ENCODE results near the gene TMEM132E.

Gene TMEM132E

GRCh38 chr17:34628879-34629278, 49.5 kb downstream of the TMEM132E start:
- ChIA-PET POLR2A (no interaction called here), CTCF (interaction anchor here (0.8 to 2.9 kb wide), 2 partner anchors 9 to 86 kb away, joined by 4 to 21 read pairs; no protein-coding TSS in a partner anchor)
- no peak overlapping the region for H3K4me3 ChIP-seq (ENCODE audit: low read depth, low read length)
- no peak for TF ChIP-seq ZNF223 (tag by site-specific recombination; IDR thresholded peaks at IDR 0.05)
- TF ChIP-seq ZSCAN23 (tag by site-specific recombination; IDR thresholded peaks at IDR 0.05), result no peak
- no peak for TF ChIP-seq AEBP2 (tag by site-specific recombination; IDR thresholded peaks at IDR 0.05; ENCODE audit: borderline replicate concordance)
- TF ChIP-seq OSR2 (tag by site-specific recombination; IDR thresholded peaks at IDR 0.05), result no peak
- TF ChIP-seq ZNF366 (tag by site-specific recombination; conservative IDR thresholded peaks at IDR 0.05), result no peak
- no peak for TF ChIP-seq ZBTB44 (tag by site-specific recombination; IDR thresholded peaks at IDR 0.05)
- TF ChIP-seq MEIS1 (CRISPR knock-in tag; IDR thresholded peaks at IDR 0.05; ENCODE audit: borderline replicate concordance), result no peak
- no peak for TF ChIP-seq ZNF629 (tag by site-specific recombination; IDR thresholded peaks at IDR 0.05)
- TF ChIP-seq ATF2 (tag by site-specific recombination; IDR thresholded peaks at IDR 0.05; ENCODE audit: low read depth), result no peak
- TF ChIP-seq ZNF155 (tag by site-specific recombination; IDR thresholded peaks at IDR 0.05), result no peak
- no peak for TF ChIP-seq ZNF394 (tag by site-specific recombination; IDR thresholded peaks at IDR 0.05; ENCODE audit: borderline replicate concordance)
- no peak for TF ChIP-seq ZNF558 (tag by site-specific recombination; IDR thresholded peaks at IDR 0.05)
- TF ChIP-seq ZNF138 (tag by site-specific recombination; IDR thresholded peaks at IDR 0.05; ENCODE audit: borderline replicate concordance), result no peak
- no peak for TF ChIP-seq ZNF140 (tag by site-specific recombination; IDR thresholded peaks at IDR 0.05)
- no peak for TF ChIP-seq ZNF747 (tag by site-specific recombination; IDR thresholded peaks at IDR 0.05)
- TF ChIP-seq ZBTB26 (tag by site-specific recombination; optimal IDR thresholded peaks at IDR 0.05), result no peak
- TF ChIP-seq ZBTB8A (tag by site-specific recombination; IDR thresholded peaks at IDR 0.05), result no peak
- TF ChIP-seq TRIM28 (IDR thresholded peaks at IDR 0.05; ENCODE audit: borderline replicate concordance, low read length), result no peak
- no peak for TF ChIP-seq ZSCAN4 (tag by site-specific recombination; IDR thresholded peaks at IDR 0.05)
- H3K27ac ChIP-seq (ENCODE audit: extremely low read depth, low read depth, low read length), result no peak overlapping the region
- no peaks in the 10 kb centered on the region for H3K9me3 ChIP-seq (ENCODE audit: control insufficient read depth, insufficient read depth, low read depth, low read length)
- H3K4me1 ChIP-seq (ENCODE audit: control insufficient read depth, insufficient read depth, low read length), result peaks cover 13% of the 10 kb centered on the region
- peaks cover 0 to 37% of the 10 kb centered on the region in 2 experiments; a peak in 1 of 3 replicates for H3K36me3 ChIP-seq (ENCODE audit: control insufficient read depth in 2 of 2, insufficient read depth in 1 of 2, low read length in 2 of 2)

GRCh38 chr17:34633351-34633750, 54.0 kb downstream of the TMEM132E start:
- Histone ChIP-seq H3K27ac (ENCODE audit: extremely low read depth, low read depth, low read length) (no peak overlapping the region), H3K4me3 (ENCODE audit: low read depth, low read length) (no peak overlapping the region), H3K36me3 (ENCODE audit: control insufficient read depth in 2 of 2, insufficient read depth in 1 of 2, low read length in 2 of 2) (peaks cover 0 to 44% of the 10 kb centered on the region in 2 experiments; a peak in 1 of 3 replicates), H3K4me1 (ENCODE audit: control insufficient read depth, insufficient read depth, low read length) (no peaks in the 10 kb centered on the region), H3K9me3 (ENCODE audit: control insufficient read depth, insufficient read depth, low read depth, low read length) (no peaks in the 10 kb centered on the region)
- ChIA-PET POLR2A (no interaction called here), CTCF (interaction anchor here (0.6 to 9.3 kb wide), 6 partner anchors 29 to 815 kb away, joined by 3 to 73 read pairs (median 4); partner anchors contain the start of gene SLFN13)
- peak; percentile 77 for TF ChIP-seq EGR2 (tag by site-specific recombination; IDR thresholded peaks at IDR 0.05; ENCODE audit: low read depth)
- peak; percentile 67 for TF ChIP-seq ZFHX2 (tag by site-specific recombination; conservative IDR thresholded peaks at IDR 0.05)
- TF ChIP-seq IKZF3 (tag by site-specific recombination; IDR thresholded peaks at IDR 0.05), result no peak
- TF ChIP-seq ZSCAN23 (tag by site-specific recombination; IDR thresholded peaks at IDR 0.05), result no peak
- TF ChIP-seq ZNF398 (tag by site-specific recombination; IDR thresholded peaks at IDR 0.05), result no peak
- TF ChIP-seq ZXDB (tag by site-specific recombination; IDR thresholded peaks at IDR 0.05), result no peak
- no peak for TF ChIP-seq ZNF19 (tag by site-specific recombination; IDR thresholded peaks at IDR 0.05; ENCODE audit: low read depth)
- no peak for TF ChIP-seq ZBTB44 (tag by site-specific recombination; IDR thresholded peaks at IDR 0.05)

All from HEK293 (cell line).